Measurements from ENCODE around the gene GRWD1.

The GRWD1 gene

DNA sequence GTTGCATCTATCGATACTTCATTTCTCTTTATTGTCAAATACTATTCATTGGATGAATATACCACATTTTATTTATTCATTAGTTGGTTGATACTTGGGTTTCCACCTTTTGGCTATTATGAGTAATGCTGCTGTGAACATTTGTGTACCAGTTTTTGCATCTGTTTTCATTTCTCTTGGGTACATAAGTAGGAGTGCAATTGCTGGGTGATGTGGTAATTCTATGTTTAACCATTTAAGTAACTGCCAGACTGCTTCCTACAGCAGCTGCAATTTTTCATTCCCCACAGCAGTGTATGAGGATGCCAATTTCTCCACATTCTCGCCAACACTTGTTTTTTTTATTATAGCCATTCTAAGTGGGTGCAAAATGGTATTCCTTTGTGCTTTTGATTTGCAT is 12.2 kb downstream of the GRWD1 start:
- Histone ChIP-seq H3K9ac (ENCODE audit: low read length) (no peak overlapping the region), H2AFZ (ENCODE audit: low read length) (no peak overlapping the region), H3K4me2 (ENCODE audit: low read length) (no peak overlapping the region), H3K79me2 (ENCODE audit: insufficient read depth, low read length) (no peaks in the 10 kb centered on the region), H3K4me1 (ENCODE audit: insufficient read depth, low read length, severe bottlenecking) (no peaks in the 10 kb centered on the region), H3K9me3 (ENCODE audit: low read length) (no peaks in the 10 kb centered on the region), H3K27ac (ENCODE audit: low read depth, low read length, poor library complexity, severe bottlenecking) (no peak overlapping the region), H3K4me3 (ENCODE audit: low read depth, low read length, poor library complexity, severe bottlenecking) (no peak overlapping the region), H4K20me1 (ENCODE audit: insufficient read depth, low read length) (no peaks in the 10 kb centered on the region), H3K27me3 (ENCODE audit: insufficient read depth, low read length) (no peaks in the 10 kb centered on the region), H3K9me2 (ENCODE audit: low read depth, low read length) (no peaks in the 10 kb centered on the region), H3F3A (ENCODE audit: insufficient read depth, low read length) (no peaks in the 10 kb centered on the region), H3K36me3 (ENCODE audit: insufficient read depth, low read length) (peaks cover 67% of the 10 kb centered on the region)
- TF ChIP-seq, protein P1, sequence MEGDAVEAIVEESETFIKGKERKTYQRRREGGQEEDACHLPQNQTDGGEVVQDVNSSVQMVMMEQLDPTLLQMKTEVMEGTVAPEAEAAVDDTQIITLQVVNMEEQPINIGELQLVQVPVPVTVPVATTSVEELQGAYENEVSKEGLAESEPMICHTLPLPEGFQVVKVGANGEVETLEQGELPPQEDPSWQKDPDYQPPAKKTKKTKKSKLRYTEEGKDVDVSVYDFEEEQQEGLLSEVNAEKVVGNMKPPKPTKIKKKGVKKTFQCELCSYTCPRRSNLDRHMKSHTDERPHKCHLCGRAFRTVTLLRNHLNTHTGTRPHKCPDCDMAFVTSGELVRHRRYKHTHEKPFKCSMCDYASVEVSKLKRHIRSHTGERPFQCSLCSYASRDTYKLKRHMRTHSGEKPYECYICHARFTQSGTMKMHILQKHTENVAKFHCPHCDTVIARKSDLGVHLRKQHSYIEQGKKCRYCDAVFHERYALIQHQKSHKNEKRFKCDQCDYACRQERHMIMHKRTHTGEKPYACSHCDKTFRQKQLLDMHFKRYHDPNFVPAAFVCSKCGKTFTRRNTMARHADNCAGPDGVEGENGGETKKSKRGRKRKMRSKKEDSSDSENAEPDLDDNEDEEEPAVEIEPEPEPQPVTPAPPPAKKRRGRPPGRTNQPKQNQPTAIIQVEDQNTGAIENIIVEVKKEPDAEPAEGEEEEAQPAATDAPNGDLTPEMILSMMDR (IDR thresholded peaks at IDR 0.05; ENCODE audit: low read length) = no peak
- TF ChIP-seq EZH2 (IDR thresholded peaks at IDR 0.05; ENCODE audit: borderline replicate concordance, low read length) = no peak

DNA sequence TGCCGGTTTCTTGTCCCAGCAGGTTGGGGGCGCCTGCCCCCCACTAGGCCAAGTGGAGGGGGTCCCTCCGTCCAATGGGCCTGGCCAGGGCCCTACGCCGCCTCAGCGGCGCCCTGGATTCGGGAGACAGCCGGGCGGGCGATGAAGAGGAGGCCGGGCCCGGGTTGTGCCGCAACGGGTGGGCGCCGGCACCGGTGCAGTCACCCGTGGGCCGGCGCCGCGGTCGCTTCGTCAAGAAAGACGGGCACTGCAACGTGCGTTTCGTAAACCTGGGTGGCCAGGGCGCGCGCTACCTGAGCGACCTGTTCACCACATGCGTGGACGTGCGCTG is 15.8 kb downstream of the GRWD1 start:
- Histone ChIP-seq H3K9me2 (ENCODE audit: low read depth, low read length) (no peaks in the 10 kb centered on the region), H2AFZ (ENCODE audit: low read length) (no peak overlapping the region), H3K27ac (ENCODE audit: low read depth, low read length, poor library complexity, severe bottlenecking) (no peak overlapping the region), H3K4me2 (ENCODE audit: low read length) (no peak overlapping the region), H4K20me1 (ENCODE audit: insufficient read depth, low read length) (no peaks in the 10 kb centered on the region), H3K9ac (ENCODE audit: low read length) (no peak overlapping the region), H3K27me3 (ENCODE audit: insufficient read depth, low read length) (no peaks in the 10 kb centered on the region), H3K4me1 (ENCODE audit: insufficient read depth, low read length, severe bottlenecking) (no peaks in the 10 kb centered on the region), H3K79me2 (ENCODE audit: insufficient read depth, low read length) (no peaks in the 10 kb centered on the region), H3K9me3 (ENCODE audit: low read length) (no peaks in the 10 kb centered on the region), H3F3A (ENCODE audit: insufficient read depth, low read length) (no peaks in the 10 kb centered on the region), H3K36me3 (ENCODE audit: insufficient read depth, low read length) (peaks cover 32% of the 10 kb centered on the region), H3K4me3 (ENCODE audit: low read depth, low read length, poor library complexity, severe bottlenecking) (no peak overlapping the region)
- no peak for TF ChIP-seq EZH2 (IDR thresholded peaks at IDR 0.05; ENCODE audit: borderline replicate concordance, low read length)
- TF ChIP-seq, protein P1 (IDR thresholded peaks at IDR 0.05; ENCODE audit: low read length) = no peak

DNA sequence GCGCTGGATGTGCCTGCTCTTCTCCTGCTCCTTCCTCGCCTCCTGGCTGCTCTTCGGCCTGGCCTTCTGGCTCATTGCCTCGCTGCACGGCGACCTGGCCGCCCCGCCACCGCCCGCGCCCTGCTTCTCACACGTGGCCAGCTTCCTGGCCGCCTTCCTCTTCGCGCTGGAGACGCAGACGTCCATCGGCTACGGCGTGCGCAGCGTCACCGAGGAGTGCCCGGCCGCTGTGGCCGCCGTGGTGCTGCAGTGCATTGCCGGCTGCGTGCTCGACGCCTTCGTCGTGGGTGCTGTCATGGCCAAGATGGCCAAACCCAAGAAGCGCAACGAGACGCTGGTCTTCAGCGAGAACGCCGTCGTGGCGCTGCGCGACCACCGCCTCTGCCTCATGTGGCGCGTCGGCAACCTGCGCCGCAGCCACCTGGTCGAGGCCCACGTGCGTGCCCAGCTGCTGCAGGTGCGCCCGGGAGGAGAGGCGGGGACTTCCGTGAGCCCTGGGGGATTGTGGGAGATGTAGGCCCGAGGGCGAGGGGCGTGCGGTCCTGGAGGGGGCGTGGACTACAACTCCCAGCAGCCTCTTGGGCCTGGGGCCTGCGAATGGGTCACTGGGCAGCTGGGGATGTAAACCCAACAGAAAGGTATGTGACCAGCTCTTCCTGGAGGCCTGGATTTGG is 16.3 kb downstream of the GRWD1 start:
- H3K36me3 ChIP-seq (ENCODE audit: insufficient read depth, low read length) = peaks cover 28% of the 10 kb centered on the region
- H3K4me1 ChIP-seq (ENCODE audit: insufficient read depth, low read length, severe bottlenecking) = no peaks in the 10 kb centered on the region
- H3K9ac ChIP-seq (ENCODE audit: low read length) = no peak overlapping the region
- no peaks in the 10 kb centered on the region for H4K20me1 ChIP-seq (ENCODE audit: insufficient read depth, low read length)
- H3K4me2 ChIP-seq (ENCODE audit: low read length) = no peak overlapping the region
- TF ChIP-seq, protein P1 (IDR thresholded peaks at IDR 0.05; ENCODE audit: low read length) = no peak
- TF ChIP-seq EZH2 (IDR thresholded peaks at IDR 0.05; ENCODE audit: borderline replicate concordance, low read length) = no peak
- no peak overlapping the region for H2AFZ ChIP-seq (ENCODE audit: low read length)
- H3K79me2 ChIP-seq (ENCODE audit: insufficient read depth, low read length) = no peaks in the 10 kb centered on the region
- H3K9me3 ChIP-seq (ENCODE audit: low read length) = no peaks in the 10 kb centered on the region
- no peak overlapping the region for H3K27ac ChIP-seq (ENCODE audit: low read depth, low read length, poor library complexity, severe bottlenecking)
- no peaks in the 10 kb centered on the region for H3K27me3 ChIP-seq (ENCODE audit: insufficient read depth, low read length)
- no peak overlapping the region for H3K4me3 ChIP-seq (ENCODE audit: low read depth, low read length, poor library complexity, severe bottlenecking)
- H3F3A ChIP-seq (ENCODE audit: insufficient read depth, low read length) = no peaks in the 10 kb centered on the region
- H3K9me2 ChIP-seq (ENCODE audit: low read depth, low read length) = no peaks in the 10 kb centered on the region
